GOT3 (cell line): ENCODE data around the gene SYNC.
"Not testable (repeated sequence)": the region's sequence is repeated elsewhere in the genome, so short reads cannot be mapped to it uniquely, and the experiment has no call there.

ENCODE experiments used
- DNase-seq: peaks from one replicate; lab custom pipeline; 2025; ENCODE audit warnings: mixed read lengths; lab: John Stamatoyannopoulos, UW

SYNC gene

DNA sequence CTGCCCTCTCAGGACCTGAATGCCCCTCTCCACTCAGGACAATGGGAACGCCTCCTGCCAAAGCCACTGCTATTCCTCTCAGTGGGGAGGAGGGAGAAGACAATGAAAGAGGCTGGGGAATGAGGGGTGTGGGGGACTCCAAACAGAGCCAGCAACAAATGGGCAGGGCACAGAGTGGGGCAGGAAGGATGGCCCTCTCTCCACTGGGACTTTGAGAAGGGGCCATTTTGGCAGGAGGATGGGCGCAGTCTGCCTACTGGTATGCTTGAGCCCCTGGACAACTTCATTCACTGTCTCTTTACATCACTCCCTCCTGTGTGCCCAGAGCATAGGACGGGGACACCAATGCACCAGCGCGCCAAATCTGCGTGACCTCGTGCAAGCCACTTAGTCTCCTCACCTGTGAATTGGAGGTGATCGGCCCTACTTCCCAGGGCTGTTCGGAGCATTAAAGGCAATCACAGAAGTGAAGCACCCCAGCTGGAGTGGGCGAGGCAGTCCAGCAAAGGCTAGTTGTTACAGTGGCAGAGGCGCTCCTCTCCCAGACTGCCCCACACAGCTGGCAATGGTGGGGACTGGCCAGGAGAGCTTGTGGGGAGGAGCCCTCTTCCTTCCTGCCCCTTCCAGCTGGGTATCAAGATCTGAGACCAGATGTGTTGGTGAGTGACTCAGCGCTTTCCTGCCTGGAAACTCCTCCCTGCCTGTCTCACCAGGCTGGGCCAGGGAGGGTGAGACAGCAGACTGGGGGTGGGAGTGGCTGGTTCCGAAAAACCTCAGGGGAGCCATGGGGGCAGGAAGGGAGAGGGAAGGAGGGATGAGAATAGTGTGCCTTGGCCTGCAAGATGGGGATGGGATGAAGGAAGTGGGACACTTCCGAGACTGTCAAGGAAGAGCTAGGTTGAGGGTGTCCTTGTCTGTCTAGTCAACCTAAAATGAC lies 22.4 kb upstream of the SYNC start:
- DNase-seq = peak; percentile 67

GRCh38 chr1:32719681-32720275 lies 17.2 kb upstream of the SYNC start:
- DNase-seq = no peak

DNA sequence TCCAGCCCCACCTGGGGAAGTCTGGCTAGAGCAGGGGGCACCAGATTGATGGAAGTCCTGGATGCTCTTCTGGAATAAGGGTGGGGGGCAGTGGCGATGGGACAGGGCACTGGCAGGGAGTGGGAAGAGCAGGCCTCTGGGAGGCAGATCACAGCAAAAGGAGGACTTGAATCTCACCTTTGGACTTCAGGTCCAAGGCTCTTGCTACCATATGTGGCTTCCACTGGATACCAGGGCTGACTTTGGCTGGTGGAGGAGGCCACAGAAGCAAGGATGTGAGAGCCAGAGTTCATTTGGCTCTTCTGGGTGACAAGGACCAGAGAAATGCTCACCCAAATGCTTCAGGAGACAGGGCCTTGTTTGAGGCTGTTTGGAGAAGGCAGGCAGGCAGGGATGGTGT lies 16.0 kb upstream of the SYNC start:
- no peak for DNase-seq

DNA sequence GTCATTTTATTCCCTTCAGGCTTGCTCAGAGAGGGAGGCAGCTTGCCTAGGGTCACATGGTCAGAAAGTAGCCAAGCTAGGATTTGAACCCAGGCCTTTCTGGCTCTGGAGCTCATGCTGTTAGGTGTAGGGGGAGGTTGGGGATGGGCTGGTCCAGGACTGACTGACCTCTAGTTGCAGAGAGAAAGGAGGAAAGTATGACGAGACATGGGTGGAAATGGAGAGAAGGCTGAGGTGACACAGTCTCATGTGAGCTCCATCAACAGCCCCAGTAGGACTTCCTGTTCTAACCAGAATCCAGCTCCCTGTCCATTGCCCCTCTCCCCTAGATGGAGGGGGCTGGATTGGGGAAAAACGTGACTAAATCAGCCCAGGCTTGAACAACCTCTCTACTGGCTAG lies 15.5 kb upstream of the SYNC start:
- no peak for DNase-seq

DNA sequence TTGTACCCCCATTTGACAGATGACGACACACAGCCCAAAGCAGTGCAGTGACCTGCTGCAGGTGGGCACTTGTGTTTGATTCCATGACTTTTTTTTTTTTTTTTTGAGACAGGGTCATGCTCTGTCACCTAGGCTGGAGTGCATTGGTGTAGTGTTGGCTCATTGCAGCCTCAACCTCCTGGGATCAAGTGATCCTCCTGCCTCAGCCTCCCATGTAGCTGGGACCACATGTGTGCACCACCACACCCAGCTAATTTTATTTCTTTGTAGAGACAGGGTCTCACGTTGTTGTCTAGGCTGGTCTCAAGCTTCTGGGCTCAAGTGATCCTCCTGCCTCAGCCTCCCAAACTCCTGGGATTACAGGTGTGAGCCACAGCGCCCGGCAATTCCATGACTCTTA lies 14.9 kb upstream of the SYNC start:
- DNase-seq = no peak

- no peak for DNase-seq
Observed at GRCh38 chr1:32716312-32717148, 14.0 kb upstream of the SYNC start.

- no peak for DNase-seq
Observed at GRCh38 chr1:32715901-32716311, 13.3 kb upstream of the SYNC start.

- DNase-seq = no peak
Observed at GRCh38 chr1:32714277-32714676, 11.7 kb upstream of the SYNC start.

GRCh38 chr1:32713081-32713480 lies 10.5 kb upstream of the SYNC start:
- DNase-seq = no peak

GRCh38 chr1:32711221-32711620 lies 8.7 kb upstream of the SYNC start:
- DNase-seq = not testable (repeated sequence)

DNA sequence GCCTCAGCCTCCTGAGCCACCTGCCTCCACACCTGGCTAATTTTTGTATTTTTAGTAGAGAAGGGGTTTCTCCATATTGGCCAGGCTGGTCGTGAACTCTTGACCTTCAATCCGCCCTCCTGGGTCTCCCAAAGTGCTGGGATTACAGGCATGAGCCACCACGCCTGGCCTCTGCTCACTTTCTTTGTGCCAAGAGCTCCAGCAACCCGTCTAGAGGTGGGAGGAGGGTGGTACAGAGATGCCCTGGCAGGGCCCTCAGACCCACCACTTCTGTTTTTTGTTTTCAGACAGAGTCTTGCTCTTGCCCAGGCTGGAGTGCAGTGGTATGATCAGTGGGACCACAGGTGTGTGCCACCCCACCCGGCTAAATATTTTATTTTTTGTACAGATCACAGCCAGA lies 6.9 kb upstream of the SYNC start:
- DNase-seq = no peak

GRCh38 chr1:32709075-32709474 lies 6.5 kb upstream of the SYNC start:
- DNase-seq = no peak

- no peak for DNase-seq
Observed at GRCh38 chr1:32706491-32706890, 3.9 kb upstream of the SYNC start.

DNA sequence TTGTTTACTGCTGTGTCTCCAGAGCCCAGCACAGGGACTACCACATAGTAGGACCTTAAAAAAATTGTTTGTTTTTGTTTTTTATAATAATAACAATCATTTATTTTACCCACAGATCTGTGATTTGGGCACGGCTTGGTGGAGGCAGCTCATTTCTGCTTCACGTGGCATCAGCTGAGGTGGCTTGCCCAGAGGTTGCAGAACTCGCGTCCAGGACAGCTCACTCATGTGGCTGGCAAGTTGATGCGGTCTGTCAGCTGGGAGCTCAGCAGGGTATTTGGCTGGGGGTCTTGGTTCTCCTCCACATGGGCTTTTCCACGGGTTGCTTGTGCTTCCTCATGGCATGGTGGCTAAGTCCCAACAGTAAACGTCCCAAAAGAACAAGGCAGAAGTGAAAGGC lies 2.9 kb upstream of the SYNC start:
- no peak for DNase-seq

GRCh38 chr1:32703479-32704291 lies 1.1 kb upstream of the SYNC start:
- peak; percentile 77 for DNase-seq

DNA sequence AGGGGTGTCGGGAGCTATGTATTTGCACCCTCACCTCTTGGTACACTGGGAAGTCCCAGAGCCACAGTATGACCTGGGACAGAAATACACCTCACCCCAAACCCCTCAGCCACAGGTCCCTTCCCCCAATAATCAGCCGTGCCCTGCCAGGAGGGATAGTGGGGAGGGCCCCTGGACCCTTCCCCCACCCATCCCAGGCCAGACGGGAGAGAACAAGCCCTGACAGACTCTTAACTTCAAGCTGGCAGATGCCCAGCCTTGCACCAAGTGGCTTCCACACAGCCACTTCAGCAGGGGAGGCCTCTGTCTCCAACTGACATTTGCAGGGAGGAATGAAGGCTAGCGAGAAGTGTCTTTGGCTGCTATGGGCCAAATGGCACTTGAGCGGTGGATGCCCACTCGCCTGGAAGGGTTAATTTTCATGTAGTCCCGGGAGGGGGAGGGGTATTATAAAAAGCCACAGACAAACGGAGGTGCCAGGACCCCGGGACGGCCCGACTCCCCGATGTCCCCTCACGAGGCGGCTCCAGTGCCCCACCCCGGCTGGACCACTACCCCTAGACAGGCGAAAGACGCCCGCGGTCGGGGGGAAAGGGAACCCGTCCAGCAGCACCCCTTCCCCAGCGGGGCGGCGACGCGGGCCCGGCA lies 495 bp downstream of the SYNC start:
- DNase-seq = no peak

GRCh38 chr1:32701421-32701911 lies 1.1 kb downstream of the SYNC start:
- no peak for DNase-seq

- not testable (repeated sequence) for DNase-seq
Observed at GRCh38 chr1:32696996-32697395, 5.6 kb downstream of the SYNC start.

GRCh38 chr1:32696041-32696440 lies 6.5 kb downstream of the SYNC start:
- DNase-seq = no peak

GRCh38 chr1:32695098-32695904 lies 7.3 kb downstream of the SYNC start:
- DNase-seq = no peak
